Measurements from ENCODE around the gene ATAD3C. TPM values are rescaled to one million over a fixed set of nuclear protein-coding genes. Genes with fewer than 3 reads are reported as not detected.
A peak's percentile ranks its signal among the peaks of the same experiment; 100 is the strongest.
"Not testable (repeated sequence)": the region's sequence is repeated elsewhere in the genome, so short reads cannot be mapped to it uniquely, and the experiment has no call there.

ATAD3C gene
- total RNA-seq, 1 donor from 2014 or later = 2.9 TPM

GRCh38 chr1:1439546-1440261, 9.8 kb upstream of the ATAD3C start:
- no peaks in the 10 kb centered on the region for H3K27me3 Mint-ChIP-seq (ENCODE audit: low read depth)
- no peaks in the 10 kb centered on the region for H3K9me3 Mint-ChIP-seq
- H3K36me3 Mint-ChIP-seq = peaks cover 4% of the 10 kb centered on the region
- DNase-seq (ENCODE audit: low spot score in 2 of 2, unreplicated experiment in 2 of 2) = no peak
- peaks cover 22% of the 10 kb centered on the region for H3K4me1 Mint-ChIP-seq
- no peak overlapping the region for H3K27ac Mint-ChIP-seq
- no peak for TF ChIP-seq CTCF (IDR thresholded peaks at IDR 0.05; ENCODE audit: unreplicated experiment)
- no peak overlapping the region for H3K4me3 Mint-ChIP-seq

DNA sequence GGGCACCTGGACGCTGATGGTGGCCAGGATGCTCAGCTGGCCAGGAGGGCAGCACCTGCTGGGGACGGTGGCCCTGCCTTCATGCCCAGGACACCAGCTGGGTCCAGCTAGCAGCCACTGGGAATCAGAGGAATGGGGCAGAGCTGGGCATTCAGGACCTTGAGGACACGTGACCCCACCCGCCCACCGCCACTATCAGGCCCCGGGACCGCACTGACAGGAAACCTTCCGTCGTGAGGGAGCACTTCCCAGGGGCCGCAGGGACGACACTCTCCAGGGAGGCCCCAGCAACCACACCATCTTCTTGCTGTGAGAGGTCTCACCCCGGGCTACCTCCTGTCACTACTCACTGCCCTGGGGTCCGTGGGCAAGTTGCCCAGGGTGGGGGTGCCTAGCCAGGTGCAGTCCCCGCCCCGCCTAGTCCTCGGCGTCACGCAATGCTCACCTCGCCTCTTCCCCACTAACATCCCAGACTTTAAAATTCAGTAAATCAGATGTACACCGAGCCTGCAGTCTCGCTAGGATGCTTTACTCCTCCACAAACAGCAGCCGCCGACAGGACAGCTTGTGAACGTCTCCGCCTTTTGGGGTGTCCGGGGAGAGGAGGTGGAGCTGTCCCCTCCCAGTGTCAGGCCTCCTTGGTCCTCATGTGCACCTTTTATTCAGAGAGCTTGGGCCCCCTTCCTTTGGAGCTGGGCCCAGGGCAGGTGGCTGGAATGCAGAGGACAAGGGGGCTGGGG, 9.1 kb upstream of the ATAD3C start:
- no peak for DNase-seq (ENCODE audit: low spot score in 2 of 2, unreplicated experiment in 2 of 2)
- H3K36me3 Mint-ChIP-seq = peaks cover 4% of the 10 kb centered on the region
- peaks cover 16% of the 10 kb centered on the region for H3K4me1 Mint-ChIP-seq
- H3K4me3 Mint-ChIP-seq = no peak overlapping the region
- H3K27ac Mint-ChIP-seq = peak overlapping the region; percentile 87
- no peaks in the 10 kb centered on the region for H3K27me3 Mint-ChIP-seq (ENCODE audit: low read depth)
- no peaks in the 10 kb centered on the region for H3K9me3 Mint-ChIP-seq
- no peak for TF ChIP-seq CTCF (IDR thresholded peaks at IDR 0.05; ENCODE audit: unreplicated experiment)

- Mint-ChIP-seq H3K9me3 (no peaks in the 10 kb centered on the region), H3K4me1 (peaks cover 15% of the 10 kb centered on the region), H3K4me3 (no peak overlapping the region), H3K27ac (peak overlapping the region; percentile 87), H3K36me3 (peaks cover 4% of the 10 kb centered on the region), H3K27me3 (ENCODE audit: low read depth) (no peaks in the 10 kb centered on the region)
- peak; percentile 72 for TF ChIP-seq CTCF (IDR thresholded peaks at IDR 0.05; ENCODE audit: unreplicated experiment)
- peak in 1 of 2 experiments; percentile 76 for DNase-seq (ENCODE audit: low spot score in 2 of 2, unreplicated experiment in 2 of 2)
Observed at GRCh38 chr1:1441002-1441888, 8.2 kb upstream of the ATAD3C start.

DNA sequence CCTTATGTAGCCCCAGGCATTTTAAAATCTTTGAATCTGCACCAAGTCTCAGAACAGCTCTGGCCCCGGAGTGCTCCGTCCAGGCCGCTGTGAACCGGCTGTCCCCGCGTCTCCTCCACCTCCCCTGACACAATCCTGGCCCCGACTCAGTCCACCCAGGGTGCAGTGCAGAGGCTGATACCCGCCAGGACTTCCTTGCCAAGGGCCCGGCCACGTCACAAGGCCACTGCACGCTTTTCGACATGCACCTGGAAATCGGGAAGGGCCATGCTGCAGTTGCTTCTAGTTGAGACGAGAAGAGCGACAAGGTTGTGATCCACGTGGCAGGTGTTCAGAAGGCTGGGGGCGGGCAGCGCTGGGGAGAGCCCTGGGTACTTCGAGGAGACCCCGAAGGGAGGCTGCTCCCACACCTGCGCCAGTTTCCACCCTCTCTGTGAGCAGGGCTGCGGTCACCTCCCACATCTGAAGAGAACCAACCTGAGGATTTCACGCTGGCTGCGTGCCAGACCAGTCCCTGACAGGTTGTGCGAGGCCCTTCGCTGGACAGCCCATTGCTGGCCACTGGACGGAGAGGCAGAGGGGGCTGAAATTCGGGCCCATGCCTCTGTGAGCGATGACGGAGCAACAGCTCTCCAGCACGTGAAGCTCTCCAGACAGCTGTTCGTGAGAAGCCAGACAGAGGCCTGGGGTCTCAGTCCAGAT, 7.3 kb upstream of the ATAD3C start:
- H3K4me3 Mint-ChIP-seq = no peak overlapping the region
- H3K4me1 Mint-ChIP-seq = peaks cover 12% of the 10 kb centered on the region
- H3K27ac Mint-ChIP-seq = peak overlapping the region; percentile 59
- peaks cover 4% of the 10 kb centered on the region for H3K36me3 Mint-ChIP-seq
- no peaks in the 10 kb centered on the region for H3K9me3 Mint-ChIP-seq
- no peak for DNase-seq (ENCODE audit: low spot score in 2 of 2, unreplicated experiment in 2 of 2)
- no peak for TF ChIP-seq CTCF (IDR thresholded peaks at IDR 0.05; ENCODE audit: unreplicated experiment)
- H3K27me3 Mint-ChIP-seq (ENCODE audit: low read depth) = no peaks in the 10 kb centered on the region

DNA sequence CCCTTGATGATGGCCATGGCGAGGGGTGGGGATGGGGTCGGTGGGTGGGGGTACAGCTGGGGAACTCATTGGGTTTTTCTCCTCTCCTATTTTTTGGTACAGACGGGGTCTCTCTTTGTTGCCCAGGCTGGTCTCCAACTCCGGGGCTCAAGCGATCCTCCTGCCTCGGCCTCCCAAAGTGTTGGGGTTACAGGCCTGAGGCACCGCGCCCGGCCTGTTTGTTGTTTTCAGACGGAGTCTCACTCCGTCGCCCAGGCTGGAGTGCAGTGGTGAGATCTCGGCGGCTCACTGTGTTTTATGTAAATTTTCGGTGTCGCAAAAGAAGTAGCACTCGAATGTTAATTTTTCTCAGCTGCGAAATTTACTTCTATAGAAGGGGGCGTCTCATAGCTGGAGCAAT, 2.9 kb upstream of the ATAD3C start:
- not testable (repeated sequence) for H3K36me3 Mint-ChIP-seq; DNase-seq (ENCODE audit: low spot score in 2 of 2, unreplicated experiment in 2 of 2); H3K27ac Mint-ChIP-seq; H3K9me3 Mint-ChIP-seq; H3K27me3 Mint-ChIP-seq (ENCODE audit: low read depth); H3K4me1 Mint-ChIP-seq; H3K4me3 Mint-ChIP-seq

DNA sequence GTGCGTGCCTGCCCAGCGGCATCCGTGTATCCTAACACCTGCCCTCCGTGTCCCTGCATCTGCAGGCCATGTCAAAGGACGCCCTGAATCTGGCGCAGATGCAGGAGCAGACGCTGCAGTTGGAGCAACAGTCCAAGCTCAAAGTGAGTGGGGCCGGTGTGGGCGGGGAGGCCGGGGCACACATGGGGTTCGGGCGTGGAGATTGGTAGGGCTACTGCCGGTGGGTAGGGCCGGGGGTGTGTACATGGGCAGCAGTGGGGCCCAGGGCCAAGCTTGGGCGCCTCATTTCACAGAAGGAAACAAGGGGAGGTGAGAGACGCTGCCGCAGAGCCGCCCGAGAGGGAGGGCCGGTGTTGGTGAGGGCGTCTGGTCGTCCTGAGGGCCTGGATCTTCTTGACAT, 1.1 kb downstream of the ATAD3C start:
- not testable (repeated sequence) for H3K9me3 Mint-ChIP-seq; DNase-seq (ENCODE audit: low spot score in 2 of 2, unreplicated experiment in 2 of 2); H3K36me3 Mint-ChIP-seq; H3K4me1 Mint-ChIP-seq; H3K27me3 Mint-ChIP-seq (ENCODE audit: low read depth); H3K4me3 Mint-ChIP-seq; H3K27ac Mint-ChIP-seq
